ENCODE results near the gene NCEH1. TPM values are rescaled to one million over a fixed set of nuclear protein-coding genes. Genes with fewer than 3 reads are reported as not detected.

The NCEH1 gene
- total and polyA plus RNA-seq, 9 of the 15 experiments (the other 6 are each of a cell fraction or from before 2014, with no cell fraction given) = 1.3 to 5.0 (median 2.8) TPM

GRCh38 chr3:172694573-172695246 lies 16.2 kb downstream of the NCEH1 start (continued):
- TF ChIP-seq, protein P1, sequence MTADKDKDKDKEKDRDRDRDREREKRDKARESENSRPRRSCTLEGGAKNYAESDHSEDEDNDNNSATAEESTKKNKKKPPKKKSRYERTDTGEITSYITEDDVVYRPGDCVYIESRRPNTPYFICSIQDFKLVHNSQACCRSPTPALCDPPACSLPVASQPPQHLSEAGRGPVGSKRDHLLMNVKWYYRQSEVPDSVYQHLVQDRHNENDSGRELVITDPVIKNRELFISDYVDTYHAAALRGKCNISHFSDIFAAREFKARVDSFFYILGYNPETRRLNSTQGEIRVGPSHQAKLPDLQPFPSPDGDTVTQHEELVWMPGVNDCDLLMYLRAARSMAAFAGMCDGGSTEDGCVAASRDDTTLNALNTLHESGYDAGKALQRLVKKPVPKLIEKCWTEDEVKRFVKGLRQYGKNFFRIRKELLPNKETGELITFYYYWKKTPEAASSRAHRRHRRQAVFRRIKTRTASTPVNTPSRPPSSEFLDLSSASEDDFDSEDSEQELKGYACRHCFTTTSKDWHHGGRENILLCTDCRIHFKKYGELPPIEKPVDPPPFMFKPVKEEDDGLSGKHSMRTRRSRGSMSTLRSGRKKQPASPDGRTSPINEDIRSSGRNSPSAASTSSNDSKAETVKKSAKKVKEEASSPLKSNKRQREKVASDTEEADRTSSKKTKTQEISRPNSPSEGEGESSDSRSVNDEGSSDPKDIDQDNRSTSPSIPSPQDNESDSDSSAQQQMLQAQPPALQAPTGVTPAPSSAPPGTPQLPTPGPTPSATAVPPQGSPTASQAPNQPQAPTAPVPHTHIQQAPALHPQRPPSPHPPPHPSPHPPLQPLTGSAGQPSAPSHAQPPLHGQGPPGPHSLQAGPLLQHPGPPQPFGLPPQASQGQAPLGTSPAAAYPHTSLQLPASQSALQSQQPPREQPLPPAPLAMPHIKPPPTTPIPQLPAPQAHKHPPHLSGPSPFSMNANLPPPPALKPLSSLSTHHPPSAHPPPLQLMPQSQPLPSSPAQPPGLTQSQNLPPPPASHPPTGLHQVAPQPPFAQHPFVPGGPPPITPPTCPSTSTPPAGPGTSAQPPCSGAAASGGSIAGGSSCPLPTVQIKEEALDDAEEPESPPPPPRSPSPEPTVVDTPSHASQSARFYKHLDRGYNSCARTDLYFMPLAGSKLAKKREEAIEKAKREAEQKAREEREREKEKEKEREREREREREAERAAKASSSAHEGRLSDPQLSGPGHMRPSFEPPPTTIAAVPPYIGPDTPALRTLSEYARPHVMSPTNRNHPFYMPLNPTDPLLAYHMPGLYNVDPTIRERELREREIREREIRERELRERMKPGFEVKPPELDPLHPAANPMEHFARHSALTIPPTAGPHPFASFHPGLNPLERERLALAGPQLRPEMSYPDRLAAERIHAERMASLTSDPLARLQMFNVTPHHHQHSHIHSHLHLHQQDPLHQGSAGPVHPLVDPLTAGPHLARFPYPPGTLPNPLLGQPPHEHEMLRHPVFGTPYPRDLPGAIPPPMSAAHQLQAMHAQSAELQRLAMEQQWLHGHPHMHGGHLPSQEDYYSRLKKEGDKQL (CRISPR knock-in tag; IDR thresholded peaks at IDR 0.05; ENCODE audit: borderline replicate concordance) = no peak
- TF ChIP-seq GATAD2A (IDR thresholded peaks at IDR 0.05) = no peak
- TF ChIP-seq CHD1 (IDR thresholded peaks at IDR 0.05; ENCODE audit: low read length) = no peak
- no peak for TF ChIP-seq SMAD2 (IDR thresholded peaks at IDR 0.05; ENCODE audit: low read depth, low read length)
- TF ChIP-seq ETV6 (IDR thresholded peaks at IDR 0.05; ENCODE audit: borderline replicate concordance in 1 of 2, low read depth in 2 of 2, low read length in 1 of 2) = no peak
- TF ChIP-seq ETV6 (CRISPR knock-in tag; IDR thresholded peaks at IDR 0.05; ENCODE audit: borderline replicate concordance) = no peak
- TF ChIP-seq CREB1 (IDR thresholded peaks at IDR 0.05) = no peak
- no peak for TF ChIP-seq CREB1 (CRISPR knock-in tag; IDR thresholded peaks at IDR 0.05)
- no peak for TF ChIP-seq KHSRP (IDR thresholded peaks at IDR 0.05)
